GM12872 (cell line): ENCODE results near the gene SPOCK1.

Experiments
- CTCF ChIP-seq: IDR thresholded peaks from 3 replicates; pipeline ENCODE4 v1.5.1; 2011; ENCODE audit warnings: low read depth, mild to moderate bottlenecking, low read length, moderate library complexity; ENCODE audit not compliant: insufficient read depth

The SPOCK1 gene

GRCh38 chr5:137379555-137380286 lies 119.4 kb downstream of the SPOCK1 start:
- TF ChIP-seq CTCF = no peak

GRCh38 chr5:137375741-137376526 lies 123.2 kb downstream of the SPOCK1 start:
- TF ChIP-seq CTCF = no peak

- no peak for TF ChIP-seq CTCF
These were observed 124.9 kb downstream of the SPOCK1 start for GRCh38 chr5:137374110-137374714.

- TF ChIP-seq CTCF = no peak
These were observed 126.4 kb downstream of the SPOCK1 start for GRCh38 chr5:137372773-137373160.

GRCh38 chr5:137372016-137372772 lies 126.9 kb downstream of the SPOCK1 start:
- TF ChIP-seq CTCF = no peak

GRCh38 chr5:137370096-137371071 lies 128.7 kb downstream of the SPOCK1 start:
- TF ChIP-seq CTCF = no peak
